Right ventricle myocardium superior (tissue), 1 donor: ENCODE data around the gene HINT2. TPM values are rescaled to one million over a fixed set of nuclear protein-coding genes. Genes with fewer than 3 reads are reported as not detected.

Experiments
- total RNA-seq: library from RNA; stranded (reverse); fragmentation: NEBNext Ultra II Directional; extraction: Animal tissue kit (Norgen Biotek cat#: 25700); gene quantifications from one replicate; pipeline ENCODE4 v1.2.1, GENCODE V29; 2021
- donor health status: DM: no; HTN: yes; CAD: no; lungs with severe emphysema.

The HINT2 gene
- total RNA-seq, 1 donor from 2014 or later, result 82.9 TPM

Other genes with a start within 250 kb of the HINT2 start
- gene TESK1, start 209.8 kb downstream of the HINT2 start, total RNA-seq, result 25.0 TPM
- 0.59 TPM for gene CD72, start 196.6 kb downstream of the HINT2 start, total RNA-seq
- gene SIT1, start 164.1 kb downstream of the HINT2 start, total RNA-seq, result not detected
- gene RMRP, start 157.0 kb downstream of the HINT2 start, total RNA-seq, result 19,155 TPM
- gene CCDC107, start 156.8 kb downstream of the HINT2 start, total RNA-seq, result 48.4 TPM
- gene ARHGEF39, start 149.8 kb downstream of the HINT2 start, total RNA-seq, result 0.24 TPM
- not detected for gene CA9, start 141.1 kb downstream of the HINT2 start, total RNA-seq
- 966 TPM for gene TPM2, start 125.1 kb downstream of the HINT2 start, total RNA-seq
- 252 TPM for gene TLN1, start 82.8 kb downstream of the HINT2 start, total RNA-seq
- 20.3 TPM for gene CREB3, start 82.4 kb downstream of the HINT2 start, total RNA-seq
- gene GBA2, start 65.8 kb downstream of the HINT2 start, total RNA-seq, result 74.6 TPM
- gene RGP1, start 65.8 kb downstream of the HINT2 start, total RNA-seq, result 28.5 TPM
- gene MSMP, start 60.8 kb downstream of the HINT2 start, total RNA-seq, result not detected
- gene NPR2, start 23.5 kb downstream of the HINT2 start, total RNA-seq, result 24.2 TPM
- gene SPAG8, start 2.8 kb downstream of the HINT2 start, total RNA-seq, result 1.8 TPM
- not detected for gene FAM221B, start 13.7 kb upstream of the HINT2 start, total RNA-seq
- gene TMEM8B, start 14.2 kb upstream of the HINT2 start, total RNA-seq, result 13.3 TPM
- not detected for gene OR13J1, start 55.4 kb upstream of the HINT2 start, total RNA-seq
- 7.4 TPM for gene HRCT1, start 91.2 kb upstream of the HINT2 start, total RNA-seq
- 8.3 TPM for gene SPAAR, start 94.4 kb upstream of the HINT2 start, total RNA-seq
- gene OR2S2, start 143.1 kb upstream of the HINT2 start, total RNA-seq, result not detected
- 4.6 TPM for gene RECK, start 221.9 kb upstream of the HINT2 start, total RNA-seq